GM12892 (cell line): ENCODE data around the gene BCCIP.

ENCODE experiments used
- POLR2A ChIP-seq: IDR thresholded peaks from 2 replicates; pipeline ENCODE4 v1.6.1; 2011; ENCODE audit warnings: low read depth, low read length, control low read depth
- POLR2AphosphoS5 ChIP-seq: IDR thresholded peaks from 2 replicates; pipeline ENCODE4 v1.6.1; 2011; ENCODE audit warnings: low read depth, low read length, control low read depth

DNA sequence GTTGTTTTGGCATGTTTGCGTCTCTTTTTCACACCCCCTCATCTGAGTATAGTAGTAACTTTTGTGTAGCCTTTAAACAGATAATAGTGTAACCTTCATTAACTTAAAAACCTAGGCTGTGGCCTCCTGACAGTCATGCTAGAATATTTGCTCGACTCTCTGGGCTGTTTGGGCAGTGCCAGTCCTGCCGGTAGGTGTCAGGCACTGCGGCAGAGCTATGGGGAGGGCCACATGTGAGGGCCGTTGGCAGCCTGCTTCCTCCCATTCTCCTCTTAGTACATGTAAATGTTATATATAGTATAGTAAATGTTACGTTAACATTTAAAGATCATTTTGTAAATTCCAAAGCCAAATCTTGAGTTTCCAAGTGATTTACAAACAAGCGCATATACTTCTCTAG, 26.1 kb downstream of the BCCIP start:
- TF ChIP-seq POLR2AphosphoS5 (no peak), POLR2A (no peak)
